ENCODE results near the gene TTC34. TPM values are rescaled to one million over a fixed set of nuclear protein-coding genes. Genes with fewer than 3 reads are reported as not detected.

TTC34 gene
- total RNA-seq, 2 donors from 2014 or later = 0.48 to 2.5 TPM

- Mint-ChIP-seq H3K4me1 (no peaks in the 10 kb centered on the region), H3K36me3 (ENCODE audit: low read depth) (no peaks in the 10 kb centered on the region), H3K9me3 (no peaks in the 10 kb centered on the region)
Observed at GRCh38 chr1:2834146-2834475, 32.6 kb upstream of the TTC34 start.

GRCh38 chr1:2833454-2834145, 32.1 kb upstream of the TTC34 start:
- no peaks in the 10 kb centered on the region for H3K9me3 Mint-ChIP-seq
- no peaks in the 10 kb centered on the region for H3K4me1 Mint-ChIP-seq
- H3K36me3 Mint-ChIP-seq (ENCODE audit: low read depth) = no peaks in the 10 kb centered on the region
- ATAC-seq (replicated peaks) = no peak
- H3K4me3 Mint-ChIP-seq = no peak overlapping the region
- H3K27me3 Mint-ChIP-seq = no peaks in the 10 kb centered on the region
- H3K27ac Mint-ChIP-seq = no peak overlapping the region

More at GRCh38 chr1:2834146-2834475, 32.6 kb upstream of the TTC34 start:
- Mint-ChIP-seq H3K27me3 (no peaks in the 10 kb centered on the region), H3K4me3 (no peak overlapping the region), H3K27ac (no peak overlapping the region)
- ATAC-seq (replicated peaks) = no peak

- Mint-ChIP-seq H3K4me3 (no peak overlapping the region), H3K4me1 (no peaks in the 10 kb centered on the region), H3K36me3 (ENCODE audit: low read depth) (no peaks in the 10 kb centered on the region), H3K9me3 (no peaks in the 10 kb centered on the region), H3K27ac (no peak overlapping the region), H3K27me3 (no peaks in the 10 kb centered on the region)
- ATAC-seq (replicated peaks) = no peak
Observed at GRCh38 chr1:2832506-2833453, 31.3 kb upstream of the TTC34 start.

- ATAC-seq (replicated peaks) = no peak
- Mint-ChIP-seq H3K36me3 (ENCODE audit: low read depth) (no peaks in the 10 kb centered on the region), H3K27ac (no peak overlapping the region), H3K9me3 (peaks cover 4% of the 10 kb centered on the region), H3K4me3 (no peak overlapping the region), H3K4me1 (no peaks in the 10 kb centered on the region), H3K27me3 (no peaks in the 10 kb centered on the region)
Observed at GRCh38 chr1:2831596-2832212, 30.2 kb upstream of the TTC34 start.

GRCh38 chr1:2830761-2831425, 29.4 kb upstream of the TTC34 start:
- H3K27me3 Mint-ChIP-seq = no peaks in the 10 kb centered on the region
- ATAC-seq (replicated peaks) = no peak

GRCh38 chr1:2829846-2830615, 28.5 kb upstream of the TTC34 start:
- no peak for ATAC-seq (replicated peaks)
- Mint-ChIP-seq H3K27ac (no peak overlapping the region), H3K27me3 (no peaks in the 10 kb centered on the region), H3K4me1 (no peaks in the 10 kb centered on the region), H3K36me3 (ENCODE audit: low read depth) (no peaks in the 10 kb centered on the region), H3K9me3 (peaks cover 4% of the 10 kb centered on the region), H3K4me3 (no peak overlapping the region)

More at GRCh38 chr1:2830761-2831425, 29.4 kb upstream of the TTC34 start:
- Mint-ChIP-seq H3K4me1 (no peaks in the 10 kb centered on the region), H3K36me3 (ENCODE audit: low read depth) (no peaks in the 10 kb centered on the region), H3K27ac (no peak overlapping the region), H3K9me3 (peaks cover 4% of the 10 kb centered on the region), H3K4me3 (no peak overlapping the region)

GRCh38 chr1:2828586-2829250, 27.2 kb upstream of the TTC34 start:
- peaks cover 4% of the 10 kb centered on the region for H3K9me3 Mint-ChIP-seq
- H3K27ac Mint-ChIP-seq = no peak overlapping the region
- no peaks in the 10 kb centered on the region for H3K36me3 Mint-ChIP-seq (ENCODE audit: low read depth)
- H3K4me1 Mint-ChIP-seq = no peaks in the 10 kb centered on the region
- H3K27me3 Mint-ChIP-seq = peaks cover 3% of the 10 kb centered on the region
- no peak for ATAC-seq (replicated peaks)
- H3K4me3 Mint-ChIP-seq = no peak overlapping the region

GRCh38 chr1:2826736-2827292, 25.3 kb upstream of the TTC34 start:
- no peak overlapping the region for H3K27ac Mint-ChIP-seq
- peaks cover 7% of the 10 kb centered on the region for H3K27me3 Mint-ChIP-seq
- no peak for ATAC-seq (replicated peaks)
- H3K36me3 Mint-ChIP-seq (ENCODE audit: low read depth) = no peaks in the 10 kb centered on the region
- H3K9me3 Mint-ChIP-seq = peaks cover 4% of the 10 kb centered on the region
- no peak overlapping the region for H3K4me3 Mint-ChIP-seq
- H3K4me1 Mint-ChIP-seq = no peaks in the 10 kb centered on the region

- ATAC-seq (replicated peaks) = no peak
- Mint-ChIP-seq H3K4me1 (no peaks in the 10 kb centered on the region), H3K4me3 (no peak overlapping the region), H3K27ac (no peak overlapping the region), H3K27me3 (peaks cover 7% of the 10 kb centered on the region), H3K9me3 (peaks cover 4% of the 10 kb centered on the region), H3K36me3 (ENCODE audit: low read depth) (no peaks in the 10 kb centered on the region)
Observed at GRCh38 chr1:2826316-2826715, 24.8 kb upstream of the TTC34 start.

GRCh38 chr1:2825487-2826189, 24.1 kb upstream of the TTC34 start:
- Mint-ChIP-seq H3K27ac (no peak overlapping the region), H3K4me3 (no peak overlapping the region), H3K27me3 (peaks cover 7% of the 10 kb centered on the region), H3K4me1 (no peaks in the 10 kb centered on the region), H3K36me3 (ENCODE audit: low read depth) (no peaks in the 10 kb centered on the region), H3K9me3 (peaks cover 4% of the 10 kb centered on the region)
- ATAC-seq (replicated peaks) = no peak

GRCh38 chr1:2824999-2825398, 23.5 kb upstream of the TTC34 start:
- Mint-ChIP-seq H3K9me3 (peaks cover 4% of the 10 kb centered on the region), H3K36me3 (ENCODE audit: low read depth) (no peaks in the 10 kb centered on the region)

GRCh38 chr1:2823921-2824610, 22.6 kb upstream of the TTC34 start:
- Mint-ChIP-seq H3K27me3 (peaks cover 7% of the 10 kb centered on the region), H3K36me3 (ENCODE audit: low read depth) (no peaks in the 10 kb centered on the region), H3K27ac (no peak overlapping the region), H3K4me3 (no peak overlapping the region), H3K4me1 (no peaks in the 10 kb centered on the region), H3K9me3 (peaks cover 4% of the 10 kb centered on the region)
- no peak for ATAC-seq (replicated peaks)

More at GRCh38 chr1:2824999-2825398, 23.5 kb upstream of the TTC34 start:
- no peak overlapping the region for H3K27ac Mint-ChIP-seq
- no peak overlapping the region for H3K4me3 Mint-ChIP-seq
- H3K27me3 Mint-ChIP-seq = peaks cover 7% of the 10 kb centered on the region
- no peak for ATAC-seq (replicated peaks)
- H3K4me1 Mint-ChIP-seq = no peaks in the 10 kb centered on the region
